ENCODE measurements around the gene CNOT11. TPM values are rescaled to one million over a fixed set of nuclear protein-coding genes. Genes with fewer than 3 reads are reported as not detected.
"Not testable (repeated sequence)": the region's sequence is repeated elsewhere in the genome, so short reads cannot be mapped to it uniquely, and the experiment has no call there.

The CNOT11 gene
- total RNA-seq, 1 experiment from 2014 or later: 57.8 TPM

DNA sequence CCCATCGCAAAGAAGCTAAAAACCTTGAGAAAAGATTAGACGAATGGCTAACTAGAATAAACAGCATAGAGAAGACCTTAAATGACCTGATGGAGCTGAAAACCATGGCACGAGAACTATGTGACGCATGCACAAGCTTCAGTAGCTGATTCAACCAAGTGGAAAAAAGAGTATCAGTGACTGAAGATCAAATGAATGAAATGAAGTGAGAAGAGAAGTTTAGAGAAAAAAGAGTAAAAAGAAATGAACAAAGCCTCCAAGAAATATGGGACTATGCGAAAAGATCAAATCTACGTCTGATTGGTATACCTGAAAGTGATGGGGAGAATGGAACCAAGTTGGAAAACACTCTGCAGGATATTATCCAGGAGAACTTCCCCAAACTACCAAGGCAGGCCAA, 63.9 kb downstream of the CNOT11 start:
- BruUV-seq (replicated peaks); H2AFZ ChIP-seq (ENCODE audit: low read depth, low read length, poor library complexity, severe bottlenecking); H3K9me2 ChIP-seq (ENCODE audit: insufficient read depth); H3K9me3 ChIP-seq (ENCODE audit: control insufficient read depth in 1 of 2, insufficient read depth in 1 of 2, low read depth in 1 of 2, low read length in 2 of 2); H3K4me2 ChIP-seq (ENCODE audit: low read length); H3K79me2 ChIP-seq (ENCODE audit: insufficient read depth, low read length); intact Hi-C loops (cut with micrococcal nuclease); CTCF ChIA-PET; H4K20me1 ChIP-seq (ENCODE audit: insufficient read depth); H3K9ac ChIP-seq (ENCODE audit: low read length); DNase-seq (ENCODE audit: low read depth, low spot score); H3K4me1 ChIP-seq (ENCODE audit: control insufficient read depth in 1 of 2, insufficient read depth in 2 of 2, low read length in 2 of 2); H3K27me3 ChIP-seq (ENCODE audit: insufficient read depth, low read length); H3K36me3 ChIP-seq (ENCODE audit: control insufficient read depth in 1 of 2, insufficient read depth in 2 of 2, low read length in 2 of 2); H3K4me3 ChIP-seq (replicated peaks in 1 of 2; ENCODE audit: low read depth in 1 of 2, low read length in 2 of 2); H3K27ac ChIP-seq (ENCODE audit: low read depth, low read length); POLR2A ChIA-PET; RAD21 ChIA-PET (ENCODE audit: low non-redundant PET in 1 of 2, low total read pairs in 2 of 2, uncharacterized antibody in 2 of 2, unreplicated experiment in 2 of 2); ATAC-seq: not testable (repeated sequence)

Small RNA genes within 50 kb of the gene (microRNA-seq; reads per million reads assigned to microRNA genes)
- 2.8 reads per million for gene MIR5696 (ENCODE audit: borderline number of aligned reads)

Other genes with a start within 250 kb of the CNOT11 start
- 44.0 TPM for gene TBC1D8, start 101.5 kb upstream of the CNOT11 start, total RNA-seq (2021; ENCODE audit: unreplicated experiment)
- gene RNF149, start 55.8 kb downstream of the CNOT11 start, total RNA-seq (2021; ENCODE audit: unreplicated experiment): 40.2 TPM
- gene CREG2, start 134.6 kb downstream of the CNOT11 start, total RNA-seq (2021; ENCODE audit: unreplicated experiment): 0.12 TPM
- gene RFX8, start 222.2 kb downstream of the CNOT11 start, total RNA-seq (2021; ENCODE audit: unreplicated experiment): not detected

Measured in HCT116 (cell line).